ENCODE measurements around the gene NALCN. TPM values are rescaled to one million over a fixed set of nuclear protein-coding genes. Genes with fewer than 3 reads are reported as not detected.

Gene NALCN
- total RNA-seq, 3 donors from 2014 or later (not counting 1 experiment from before 2014, with no cell fraction given) = not detected

GRCh38 chr13:101120007-101120406 lies 296.3 kb downstream of the NALCN start:
- Histone ChIP-seq H3K9me3 (ENCODE audit: control insufficient read depth, insufficient read depth, low read length) (no peaks in the 10 kb centered on the region), H3K4me3 (ENCODE audit: low read length) (no peak overlapping the region), H3K36me3 (ENCODE audit: control insufficient read depth, insufficient read depth, low read length) (no peaks in the 10 kb centered on the region), H3K27me3 (ENCODE audit: control insufficient read depth, insufficient read depth, low read length) (no peaks in the 10 kb centered on the region), H3K4me1 (ENCODE audit: control insufficient read depth, insufficient read depth, low read length) (no peaks in the 10 kb centered on the region), H3K27ac (ENCODE audit: low read length) (no peak overlapping the region)
- Mint-ChIP-seq H3K4me3 (no peak overlapping the region), H3K4me1 (no peaks in the 10 kb centered on the region), H3K27me3 (ENCODE audit: low read depth in 2 of 2) (peaks cover 5 to 35% of the 10 kb centered on the region in 2 donors), H3K36me3 (no peaks in the 10 kb centered on the region), H3K27ac (no peak overlapping the region), H3K9me3 (no peaks in the 10 kb centered on the region)
- 69% methylated on average over 2 of the region's 2 CpGs for WGBS (ENCODE audit: insufficient coverage)
- no peak for TF ChIP-seq CTCF (IDR thresholded peaks at IDR 0.05)
- DNase-seq = no peak
- ATAC-seq = no peak
- intact Hi-C loops (cut with micrococcal nuclease) = no loop called here

- Mint-ChIP-seq H3K27ac (no peak overlapping the region), H3K4me3 (no peak overlapping the region), H3K27me3 (ENCODE audit: low read depth in 2 of 2) (peaks cover 7 to 35% of the 10 kb centered on the region in 2 donors), H3K9me3 (no peaks in the 10 kb centered on the region), H3K4me1 (peaks cover 2 to 5% of the 10 kb centered on the region in 2 donors), H3K36me3 (no peaks in the 10 kb centered on the region)
- Histone ChIP-seq H3K27ac (ENCODE audit: low read length) (no peak overlapping the region), H3K4me3 (ENCODE audit: low read length) (no peak overlapping the region), H3K9me3 (ENCODE audit: control insufficient read depth, insufficient read depth, low read length) (no peaks in the 10 kb centered on the region), H3K27me3 (ENCODE audit: control insufficient read depth, insufficient read depth, low read length) (no peaks in the 10 kb centered on the region), H3K36me3 (ENCODE audit: control insufficient read depth, insufficient read depth, low read length) (no peaks in the 10 kb centered on the region), H3K4me1 (ENCODE audit: control insufficient read depth, insufficient read depth, low read length) (no peaks in the 10 kb centered on the region)
- 88% methylated on average over 4 of the region's 4 CpGs for WGBS (ENCODE audit: insufficient coverage)
- intact Hi-C loops (cut with micrococcal nuclease) = no loop called here
- no peak for ATAC-seq
- no peak for TF ChIP-seq CTCF (IDR thresholded peaks at IDR 0.05)
- no peak for DNase-seq
These were observed 299.5 kb downstream of the NALCN start for GRCh38 chr13:101116826-101117225.

- Mint-ChIP-seq H3K4me3 (no peak overlapping the region), H3K36me3 (no peaks in the 10 kb centered on the region)
These were observed 300.0 kb downstream of the NALCN start for GRCh38 chr13:101116341-101116740.

More at GRCh38 chr13:101116341-101116740, 300.0 kb downstream of the NALCN start:
- Mint-ChIP-seq H3K4me1 (peaks cover 6 to 9% of the 10 kb centered on the region in 2 donors), H3K9me3 (no peaks in the 10 kb centered on the region), H3K27ac (no peak overlapping the region), H3K27me3 (ENCODE audit: low read depth in 2 of 2) (peaks cover 7 to 32% of the 10 kb centered on the region in 2 donors)
- 100% methylated on average over 2 of the region's 4 CpGs for WGBS (ENCODE audit: insufficient coverage)
- no peak for TF ChIP-seq CTCF (IDR thresholded peaks at IDR 0.05)
- no peak for ATAC-seq
- no peak overlapping the region for H3K27ac ChIP-seq (ENCODE audit: low read length)
- H3K4me3 ChIP-seq (ENCODE audit: low read length) = no peak overlapping the region
- no peaks in the 10 kb centered on the region for H3K27me3 ChIP-seq (ENCODE audit: control insufficient read depth, insufficient read depth, low read length)
- intact Hi-C loops (cut with micrococcal nuclease) = no loop called here
- H3K4me1 ChIP-seq (ENCODE audit: control insufficient read depth, insufficient read depth, low read length) = no peaks in the 10 kb centered on the region
- no peaks in the 10 kb centered on the region for H3K36me3 ChIP-seq (ENCODE audit: control insufficient read depth, insufficient read depth, low read length)
- no peaks in the 10 kb centered on the region for H3K9me3 ChIP-seq (ENCODE audit: control insufficient read depth, insufficient read depth, low read length)
- DNase-seq = no peak

All from natural killer cell (primary cell).